OCI-M2 (cell line): Measurements from ENCODE around the gene SYS1.

Source experiments
- DNase-seq: peaks from one replicate; lab custom pipeline; 2025; ENCODE audit not compliant: unreplicated experiment; lab: John Stamatoyannopoulos, UW

SYS1 gene

DNA sequence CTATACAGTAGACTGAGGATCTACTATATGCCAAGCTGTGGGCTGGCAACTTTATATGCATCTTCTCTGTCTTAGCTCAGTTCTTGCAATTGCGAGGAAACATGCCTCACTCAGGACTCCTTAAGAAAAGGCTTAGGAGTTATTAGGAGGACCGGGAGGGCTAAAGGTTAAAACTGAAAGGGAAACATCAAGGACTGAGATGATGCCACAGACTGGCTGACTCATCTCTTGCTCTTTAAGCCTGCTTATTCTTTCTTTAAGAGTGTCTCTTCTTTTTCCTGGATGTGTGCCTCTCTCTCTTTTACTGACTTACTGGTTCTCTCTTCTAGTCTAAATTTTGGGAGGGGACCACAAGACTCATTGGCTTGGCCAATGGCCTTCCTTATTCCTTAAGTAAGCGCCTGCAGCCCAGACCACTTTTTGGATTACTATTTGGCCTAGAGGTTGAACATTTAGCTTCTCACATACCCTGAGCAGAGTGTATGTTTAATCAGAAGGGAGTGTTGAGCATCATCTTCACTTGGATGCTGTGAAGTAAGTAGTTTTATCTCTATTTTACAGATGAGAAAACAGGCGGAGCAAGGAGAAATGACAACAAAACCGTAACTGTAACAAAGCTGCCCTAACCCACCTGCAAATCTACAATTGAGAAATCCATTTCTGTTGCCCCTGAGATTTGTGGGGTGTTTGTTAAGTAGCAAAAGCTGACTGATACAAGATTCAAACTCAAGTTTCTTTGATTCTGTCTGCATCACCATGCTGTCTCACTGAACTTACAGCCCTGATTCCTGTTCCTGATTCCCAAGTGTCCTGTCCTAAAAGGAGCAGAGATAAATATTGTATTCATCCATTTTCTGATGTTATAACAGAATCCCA, 7.5 kb upstream of the SYS1 start:
- no peak for DNase-seq

- no peak for DNase-seq
Measured at GRCh38 chr20:45358282-45359068, 4.5 kb upstream of the SYS1 start.

DNA sequence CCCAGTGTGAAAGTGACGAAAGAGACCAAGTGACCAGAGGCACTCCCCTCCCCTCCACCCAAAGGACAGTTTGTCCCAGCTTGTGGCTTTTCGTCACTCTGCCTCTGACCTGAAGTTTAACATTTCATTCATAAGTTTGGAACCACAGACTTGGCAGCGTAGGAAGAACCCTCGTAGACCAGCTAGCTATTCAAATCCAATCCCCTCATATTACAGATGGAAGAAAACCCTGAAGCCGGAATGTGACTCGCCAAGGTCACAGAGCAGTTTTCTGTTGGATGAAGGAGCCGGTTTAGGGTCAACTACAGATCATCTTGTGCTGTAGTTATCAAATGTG, 3.9 kb upstream of the SYS1 start:
- DNase-seq: no peak

DNA sequence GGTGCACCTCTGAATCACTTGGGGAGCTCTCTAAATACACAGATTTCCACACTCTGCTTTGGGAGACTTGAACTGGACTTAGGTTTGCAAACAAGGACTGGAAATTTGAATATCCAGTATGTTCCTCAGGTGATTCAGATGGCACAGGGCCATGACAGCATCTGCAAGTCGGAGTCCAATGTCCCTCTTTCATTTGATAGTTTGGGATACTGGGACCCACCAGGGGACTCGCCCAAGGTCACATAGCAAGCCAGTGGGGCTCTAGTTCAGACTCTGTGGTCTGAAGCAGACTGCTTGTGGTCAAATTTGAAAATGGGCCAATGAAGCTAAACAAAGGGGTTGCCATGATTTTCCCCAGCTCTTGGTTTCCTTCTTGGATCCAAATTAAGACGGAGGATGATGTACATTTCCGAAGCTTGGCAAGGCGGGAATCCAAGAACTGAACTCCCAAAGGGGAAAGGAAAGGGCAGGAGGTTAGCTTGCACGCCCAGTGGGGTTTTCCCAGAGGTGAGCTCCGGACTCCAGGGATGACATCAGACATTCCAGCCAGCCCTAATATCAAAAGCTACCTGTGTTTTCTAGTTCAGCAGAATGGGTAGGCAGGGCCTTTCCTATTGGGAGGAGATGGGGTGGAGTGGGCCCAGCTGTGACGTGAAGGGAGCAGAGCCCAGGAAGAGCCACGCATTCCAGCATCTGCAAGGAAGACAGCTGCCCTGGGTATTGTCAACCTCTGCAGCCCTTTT, 3.4 kb upstream of the SYS1 start:
- DNase-seq: no peak

- no peak for DNase-seq
Measured at GRCh38 chr20:45361793-45362192, 1.2 kb upstream of the SYS1 start.

GRCh38 chr20:45363611-45364492, 896 bp downstream of the SYS1 start:
- no peak for DNase-seq

- no peak for DNase-seq
Measured at GRCh38 chr20:45365444-45365970, 2.6 kb downstream of the SYS1 start.

DNA sequence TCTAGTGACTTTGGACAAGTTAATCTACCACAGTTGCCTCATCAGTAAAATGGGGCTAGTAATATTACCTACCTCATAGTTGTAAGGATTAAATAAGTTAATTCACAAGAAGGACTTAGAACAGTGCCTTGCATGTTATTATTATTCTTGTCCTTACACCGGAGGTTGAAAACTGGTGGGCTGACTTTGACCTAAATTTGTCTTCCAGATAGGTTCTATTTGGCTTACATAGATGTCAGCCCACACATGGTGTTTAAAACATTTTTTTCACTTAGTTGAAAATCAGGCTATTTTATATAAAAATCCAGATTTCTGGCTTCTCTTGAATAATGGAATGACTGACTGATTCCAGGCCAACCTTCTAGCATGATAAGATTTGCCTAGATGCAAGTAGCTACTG, 3.2 kb downstream of the SYS1 start:
- no peak for DNase-seq

GRCh38 chr20:45366631-45367030, 3.7 kb downstream of the SYS1 start:
- no peak for DNase-seq

- DNase-seq: no peak
Measured at GRCh38 chr20:45367126-45367525, 4.2 kb downstream of the SYS1 start.

DNA sequence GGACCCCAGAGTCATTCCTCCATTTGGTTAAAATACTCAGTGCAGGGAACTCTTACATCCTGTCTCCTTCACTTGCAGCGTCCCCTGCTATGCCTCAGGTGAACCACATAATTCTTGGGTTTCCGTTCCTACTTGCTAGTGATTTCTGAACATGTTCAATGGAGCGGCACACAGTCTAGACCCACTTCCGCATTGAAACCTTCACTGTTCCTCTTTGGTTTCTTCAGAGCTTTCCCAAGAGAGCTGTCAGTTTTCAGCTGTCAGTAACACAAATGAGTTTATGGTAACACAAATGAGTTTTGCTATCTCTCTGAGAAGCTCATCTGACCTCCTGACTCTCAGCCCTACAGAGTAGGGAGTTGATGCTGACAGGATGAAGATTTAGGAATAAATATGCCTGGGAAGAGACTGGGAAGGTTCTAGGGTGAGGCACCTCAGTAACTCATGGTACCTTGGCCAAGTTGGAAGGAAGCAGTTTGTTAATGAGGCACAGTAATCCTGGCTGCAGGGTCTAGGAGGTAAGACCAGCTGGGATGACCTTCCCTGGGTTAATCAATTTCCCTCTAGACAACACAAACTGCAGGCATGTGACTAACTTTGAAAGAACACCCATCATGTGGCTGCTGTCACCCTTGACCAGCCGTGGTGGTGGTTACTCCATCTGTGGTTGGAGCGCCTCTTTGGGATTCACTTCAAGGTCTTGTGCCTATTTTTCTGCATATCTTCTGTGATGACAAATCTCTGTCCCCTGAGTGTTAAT, 5.4 kb downstream of the SYS1 start:
- DNase-seq: no peak

GRCh38 chr20:45370571-45371160, 7.7 kb downstream of the SYS1 start:
- no peak for DNase-seq

DNA sequence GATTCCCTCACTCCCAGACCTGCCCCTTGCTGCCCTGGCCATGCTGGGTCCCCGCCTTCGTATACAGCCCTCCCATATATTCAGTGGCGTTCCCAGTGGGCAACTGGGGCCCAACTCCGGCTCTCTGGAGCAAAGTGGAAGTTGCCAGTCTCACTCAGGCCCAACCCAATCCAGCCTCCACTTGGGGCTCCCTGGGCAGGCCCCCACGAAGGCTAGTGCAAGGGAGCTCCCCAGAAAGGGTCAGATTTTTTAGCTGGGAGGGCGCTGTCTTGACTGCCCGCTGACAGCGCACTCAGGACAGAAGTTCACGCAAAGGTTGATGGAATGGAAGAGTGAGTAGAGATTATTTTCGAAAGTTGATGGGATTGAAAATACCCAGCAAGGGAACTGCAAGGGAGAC, 9.3 kb downstream of the SYS1 start:
- no peak for DNase-seq

GRCh38 chr20:45372646-45373352, 9.8 kb downstream of the SYS1 start:
- DNase-seq: no peak

GRCh38 chr20:45373353-45374100, 10.6 kb downstream of the SYS1 start:
- DNase-seq: no peak

- no peak for DNase-seq
Measured at GRCh38 chr20:45374101-45374467, 11.1 kb downstream of the SYS1 start.

DNA sequence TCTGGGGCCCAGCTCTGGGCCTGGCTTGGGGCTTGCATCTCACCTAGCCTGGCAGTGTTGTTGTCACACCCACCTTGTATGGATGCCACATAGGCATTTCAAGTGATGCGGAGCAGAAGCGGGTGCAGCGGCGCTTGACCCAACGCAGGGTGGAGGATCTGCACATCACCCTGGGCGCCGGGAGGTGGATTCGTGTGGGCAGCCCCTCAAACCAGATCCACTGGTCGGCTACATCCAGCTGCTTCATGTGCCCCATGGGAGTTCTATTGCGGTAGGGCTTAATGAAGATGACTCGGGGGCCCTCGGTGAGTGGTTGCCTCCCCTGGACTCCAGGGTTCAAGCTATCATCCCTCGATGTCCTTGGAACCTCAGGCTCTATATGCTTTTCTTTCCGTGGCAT, 12.0 kb downstream of the SYS1 start:
- no peak for DNase-seq

DNA sequence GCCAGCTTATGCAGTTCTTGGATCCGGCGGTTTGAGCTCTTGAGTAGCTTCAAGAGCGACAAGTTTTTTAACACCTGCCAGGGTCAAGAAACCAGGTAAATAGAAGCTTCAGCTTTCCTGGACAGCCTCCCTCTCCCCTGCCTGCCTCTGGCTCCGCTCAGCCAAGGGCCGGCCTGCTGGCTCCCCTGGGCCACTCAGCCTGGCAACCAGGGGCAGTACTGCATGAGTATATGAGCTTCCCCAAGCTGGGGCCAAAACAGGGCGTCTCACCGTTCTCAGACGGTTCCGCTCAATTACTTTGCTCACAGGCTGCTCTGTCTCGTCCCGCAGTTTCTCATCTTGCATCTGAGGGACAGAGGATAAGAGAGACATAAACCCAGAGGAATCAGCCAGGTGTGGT, 14.3 kb downstream of the SYS1 start:
- no peak for DNase-seq
